PFSK-1 (cell line): Measurements from ENCODE around the gene PLXND1.

Source experiments
- FOXP2 ChIP-seq: optimal IDR thresholded peaks from 2 replicates; pipeline ENCODE3; 2011; ENCODE audit warnings: borderline replicate concordance, control low read depth, inconsistent platforms; ENCODE audit not compliant: insufficient read depth; ENCODE audit errors: extremely low read length, extremely low read depth
- POLR2AphosphoS5 ChIP-seq: IDR thresholded peaks from 2 replicates; pipeline ENCODE4 v1.6.1; 2012; ENCODE audit warnings: low read depth, mild to moderate bottlenecking, control low read depth, low read length, moderate library complexity
- REST ChIP-seq, 2 experiments: IDR thresholded peaks; 2 replicates each; pipeline versions ENCODE4 v1.6.1 to v1.8.0; 2011 to 2012; ENCODE audit warnings: low read depth in 2 of 2, low read length in 2 of 2, control low read depth in 1 of 2, inconsistent platforms in 1 of 2, mild to moderate bottlenecking in 1 of 2, moderate library complexity in 1 of 2; ENCODE audit not compliant: insufficient read depth in 1 of 2
- SIN3A ChIP-seq: IDR thresholded peaks from 2 replicates; pipeline ENCODE4 v1.6.1; 2012; ENCODE audit warnings: mild to moderate bottlenecking, low read length, moderate library complexity, borderline replicate concordance; ENCODE audit not compliant: insufficient read depth
- TAF1 ChIP-seq: IDR thresholded peaks from 2 replicates; pipeline ENCODE4 v1.6.1; 2012; ENCODE audit warnings: low read length, control low read depth, borderline replicate concordance; ENCODE audit not compliant: insufficient read depth

The PLXND1 gene

GRCh38 chr3:129555616-129556357 lies 50.7 kb downstream of the PLXND1 start:
- no peak for TF ChIP-seq TAF1
- no peak for TF ChIP-seq SIN3A
- no peak for TF ChIP-seq POLR2AphosphoS5
- TF ChIP-seq FOXP2, result no peak
- no peak for TF ChIP-seq REST (IDR thresholded peaks at IDR 0.05; ENCODE audit: insufficient read depth in 1 of 2, low read depth in 2 of 2, low read length in 2 of 2)

DNA sequence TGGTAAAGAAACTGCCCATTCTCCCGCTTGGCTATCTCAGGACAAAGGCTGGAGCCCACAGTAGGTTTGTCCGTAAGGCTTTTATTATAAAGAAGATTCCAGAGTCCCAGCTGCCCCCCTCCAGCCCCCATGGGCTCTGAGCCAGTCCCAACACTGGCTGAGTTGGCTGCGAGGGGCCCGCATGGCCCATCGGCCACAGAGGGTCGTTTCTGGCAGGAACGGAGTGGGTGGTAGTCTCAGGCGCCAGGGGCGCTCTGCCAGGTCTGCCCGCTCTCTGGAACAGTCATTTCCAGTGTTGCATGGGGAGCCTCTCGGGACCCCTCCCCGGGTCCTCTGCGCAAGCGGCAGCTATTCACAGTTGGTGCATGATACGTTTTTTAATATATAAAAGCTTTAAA lies 51.3 kb downstream of the PLXND1 start:
- TF ChIP-seq SIN3A (no peak), FOXP2 (no peak), REST (IDR thresholded peaks at IDR 0.05; ENCODE audit: insufficient read depth in 1 of 2, low read depth in 2 of 2, low read length in 2 of 2) (no peak), POLR2AphosphoS5 (no peak), TAF1 (no peak)

DNA sequence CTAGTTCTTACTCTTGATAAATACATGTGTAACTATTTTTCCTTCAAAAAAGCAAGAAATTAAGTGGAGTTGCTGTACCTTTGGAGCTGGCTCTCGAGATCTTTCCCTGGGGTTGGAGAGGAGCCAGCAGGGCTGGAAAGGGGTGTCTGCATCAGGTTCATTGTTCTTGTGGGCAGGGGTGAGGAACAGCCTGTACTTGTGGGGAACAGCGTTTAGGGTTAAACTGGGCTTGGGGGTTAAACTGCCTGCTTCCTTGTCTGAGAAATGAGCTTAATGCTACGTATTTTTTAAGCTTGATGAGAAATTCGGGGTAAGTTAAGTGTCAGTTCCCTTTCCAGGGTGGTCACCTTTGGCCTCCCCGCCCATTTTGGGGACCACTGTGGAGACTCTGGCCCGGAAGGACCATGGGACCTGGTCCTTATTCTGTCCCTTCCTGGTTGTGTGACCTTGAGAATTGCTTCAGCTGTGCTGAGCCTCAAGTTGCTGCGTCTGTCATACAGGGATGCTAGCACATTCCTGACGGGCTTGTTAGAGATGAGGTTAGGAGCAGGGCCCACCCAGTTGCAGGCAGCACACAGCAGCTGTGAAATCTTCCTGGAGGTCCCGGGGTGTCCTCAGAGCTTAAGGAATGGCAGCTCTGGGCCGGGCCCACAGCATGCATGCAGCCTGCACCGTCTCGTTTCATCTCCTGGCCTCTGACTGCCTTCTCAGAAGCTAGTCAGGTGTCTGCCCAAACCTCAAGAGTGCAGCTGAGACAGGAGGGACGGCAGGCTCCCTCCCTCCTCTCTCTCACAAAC lies 51.9 kb downstream of the PLXND1 start:
- no peak for TF ChIP-seq TAF1
- no peak for TF ChIP-seq POLR2AphosphoS5
- no peak for TF ChIP-seq SIN3A
- no peak for TF ChIP-seq REST (IDR thresholded peaks at IDR 0.05; ENCODE audit: insufficient read depth in 1 of 2, low read depth in 2 of 2, low read length in 2 of 2)
- no peak for TF ChIP-seq FOXP2

- no peak for TF ChIP-seq TAF1
- TF ChIP-seq POLR2AphosphoS5, result no peak
- TF ChIP-seq SIN3A, result no peak
- TF ChIP-seq FOXP2, result no peak
- TF ChIP-seq REST (IDR thresholded peaks at IDR 0.05; ENCODE audit: insufficient read depth in 1 of 2, low read depth in 2 of 2, low read length in 2 of 2), result no peak
These were observed 52.8 kb downstream of the PLXND1 start for GRCh38 chr3:129553719-129554118.
